GM23338 (cell line): ENCODE data around the gene SND1. TPM values are rescaled to one million over a fixed set of nuclear protein-coding genes. Genes with fewer than 3 reads are reported as not detected.

Experiments
- ATAC-seq: fragments of 200-7000 bp; cut with Tn5 transposase; 3 replicates; pipeline ENCODE4 v1.9.1; 2020
- DNase-seq: peaks from one replicate; pipeline ENCODE4 v3.0.0-alpha.2; 2015; ENCODE audit warnings: low spot score
- H2AFZ ChIP-seq: fragments of 200-600 bp; sonication (generic); 2 replicates; pipeline ENCODE4 v1.8.0; 2016; ENCODE audit warnings: antibody characterized with exemption, mild to moderate bottlenecking, moderate library complexity
- H3F3A ChIP-seq: fragments of 200-600 bp; sonication (generic); replicated peaks from 2 replicates; pipeline ENCODE4 v1.8.0; 2017; ENCODE audit warnings: antibody characterized with exemption, mixed run types, low read depth
- H3K27ac ChIP-seq: fragments of 200-600 bp; sonication (generic); 2 replicates; pipeline ENCODE4 v1.6.1; 2016; ENCODE audit warnings: low read depth
- H3K27me3 ChIP-seq: fragments of 200-600 bp; sonication (generic); 2 replicates; pipeline ENCODE4 v1.8.0; 2016; ENCODE audit warnings: mild to moderate bottlenecking, mixed run types, moderate library complexity; ENCODE audit not compliant: insufficient read depth
- H3K36me3 ChIP-seq: fragments of 200-600 bp; sonication (generic); 2 replicates; pipeline ENCODE4 v1.8.0; 2016; ENCODE audit warnings: mild to moderate bottlenecking; ENCODE audit not compliant: insufficient read depth
- H3K4me1 ChIP-seq: fragments of 200-600 bp; sonication (generic); 2 replicates; pipeline ENCODE4 v1.8.0; 2016; ENCODE audit warnings: mild to moderate bottlenecking, moderate library complexity; ENCODE audit not compliant: insufficient read depth
- H3K4me2 ChIP-seq: fragments of 200-600 bp; sonication (generic); 2 replicates; pipeline ENCODE4 v1.7.1; 2017; ENCODE audit warnings: mixed run types
- H3K4me3 ChIP-seq: fragments of 200-600 bp; sonication (generic); 2 replicates; pipeline ENCODE4 v1.6.1; 2016; ENCODE audit warnings: mixed run types
- H3K79me2 ChIP-seq: fragments of 200-600 bp; sonication (generic); replicated peaks from 2 replicates; pipeline ENCODE4 v1.8.0; 2017; ENCODE audit warnings: mild to moderate bottlenecking; ENCODE audit not compliant: insufficient read depth
- H3K9me2 ChIP-seq: fragments of 200-600 bp; sonication (generic); 2 replicates; pipeline ENCODE4 v1.8.0; 2017; ENCODE audit not compliant: insufficient read depth
- H4K20me1 ChIP-seq: fragments of 200-600 bp; sonication (generic); replicated peaks from 2 replicates; pipeline ENCODE4 v1.8.0; 2017; ENCODE audit warnings: mild to moderate bottlenecking; ENCODE audit not compliant: insufficient read depth
- H3K27ac Mint-ChIP-seq: 2 replicates; pipeline ENCODE4 v1.8.0; 2020; ENCODE audit warnings: inconsistent platforms, mild to moderate bottlenecking, moderate library complexity, mixed read lengths
- H3K27me3 Mint-ChIP-seq: 3 replicates; pipeline ENCODE4 v1.8.0; 2022; ENCODE audit warnings: low read depth, mild to moderate bottlenecking, moderate library complexity, mixed read lengths, inconsistent platforms; ENCODE audit not compliant: insufficient read depth, poor library complexity
- H3K36me3 Mint-ChIP-seq: 3 replicates; pipeline ENCODE4 v1.8.0; 2021; ENCODE audit warnings: low read depth, mild to moderate bottlenecking, inconsistent platforms, moderate library complexity, mixed read lengths
- H3K4me1 Mint-ChIP-seq: 3 replicates; pipeline ENCODE4 v1.8.0; 2020; ENCODE audit warnings: mild to moderate bottlenecking, inconsistent platforms, mixed read lengths
- H3K4me3 Mint-ChIP-seq: 3 replicates; pipeline ENCODE4 v1.8.0; 2021; ENCODE audit warnings: moderate library complexity, mild to moderate bottlenecking, inconsistent platforms, mixed read lengths
- H3K9me3 Mint-ChIP-seq: 3 replicates; pipeline ENCODE4 v1.8.0; 2020; ENCODE audit warnings: moderate library complexity, mild to moderate bottlenecking, inconsistent platforms, mixed read lengths
- EZH2phosphoT487 ChIP-seq: fragments of 200-600 bp; sonication (generic); IDR thresholded peaks from one replicate; pipeline ENCODE4 v1.8.1; 2018; ENCODE audit warnings: antibody characterized with exemption; ENCODE audit not compliant: unreplicated experiment
- JUNB ChIP-seq: IDR thresholded peaks from one replicate; pipeline ENCODE4 v1.6.1; 2016; ENCODE audit warnings: antibody characterized with exemption; ENCODE audit not compliant: unreplicated experiment
- NANOG ChIP-seq: IDR thresholded peaks from 2 replicates; pipeline ENCODE4 v1.6.1; 2016; ENCODE audit warnings: antibody characterized with exemption, borderline replicate concordance
- POLR2AphosphoS5 ChIP-seq: IDR thresholded peaks from 2 replicates; pipeline ENCODE4 v1.6.1; 2016; ENCODE audit warnings: antibody characterized with exemption, low read depth
- REST ChIP-seq: IDR thresholded peaks from one replicate; pipeline ENCODE4 v1.6.1; 2018; ENCODE audit warnings: antibody characterized with exemption; ENCODE audit not compliant: unreplicated experiment
- ZNF114 ChIP-seq: fragments of 250-450 bp; sonication (Bioruptor Pico); IDR thresholded peaks from 2 replicates; pipeline ENCODE4 v1.5.0; 2020; ENCODE audit warnings: mild to moderate bottlenecking, moderate library complexity
- ZNF331 ChIP-seq: fragments of 250-450 bp; sonication (Bioruptor Pico); IDR thresholded peaks from 2 replicates; pipeline ENCODE4 v1.5.0; 2020; ENCODE audit warnings: low read depth, mild to moderate bottlenecking, moderate library complexity
- polyA plus RNA-seq: library from polyadenylated mRNA; unstranded; fragments of >200 nt; fragmentation: Nextera tagmentation; extraction: Ambion mirVana; gene quantifications from 2 replicates; pipeline ENCODE4 v1.2.1, GENCODE V29; 2016
- total RNA-seq: library from RNA; depleted of rRNA; stranded (reverse); fragments of >200 nt; shearing (Covaris generic); gene quantifications from 2 replicates; pipeline ENCODE4 v1.2.3, GENCODE V29; 2014
- TF ChIP-seq, protein P1 (sequence below): fragments of 250-450 bp; sonication (Bioruptor Pico); IDR thresholded peaks from 2 replicates; pipeline ENCODE4 v1.5.0; 2020; ENCODE audit warnings: mild to moderate bottlenecking, moderate library complexity
- TF ChIP-seq, protein P2 (sequence below), 2 experiments: fragments of 200-600 bp in 1 of 2; sonication (generic) in 1 of 2; conservative IDR thresholded peaks; 2 replicates each; pipeline versions ENCODE4 v1.5.1 to v1.6.1; 2016 to 2017; ENCODE audit warnings: antibody characterized with exemption in 2 of 2, low read depth in 2 of 2, mild to moderate bottlenecking in 2 of 2, moderate library complexity in 1 of 2

The SND1 gene
- total and polyA plus RNA-seq, 2 experiments from 2014 or later: 107 to 254 TPM

DNA sequence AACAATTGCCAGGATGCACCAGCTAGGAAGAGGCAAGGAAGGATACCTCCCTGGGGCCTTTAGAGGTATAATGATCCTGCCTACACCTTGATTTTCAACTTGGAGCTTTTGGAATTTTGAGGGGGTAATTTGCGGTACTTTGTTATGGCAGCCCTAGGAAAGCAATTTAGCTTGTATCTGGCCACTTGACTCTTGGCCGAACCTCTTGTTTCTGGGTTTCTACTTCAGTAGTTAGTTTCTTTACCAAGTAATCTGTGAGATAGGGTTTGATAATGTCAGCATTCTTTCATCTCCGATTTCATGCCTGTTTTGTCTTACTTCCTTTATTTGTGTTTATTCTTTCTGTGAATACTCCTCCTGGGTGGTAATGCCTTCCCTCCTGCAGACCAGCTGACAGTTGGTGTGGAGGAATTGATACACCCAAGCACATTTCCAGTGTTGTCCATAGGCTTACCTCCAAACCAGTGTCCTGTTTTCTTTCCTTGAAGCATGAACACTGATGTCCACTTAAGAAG lies 163.7 kb downstream of the SND1 start:
- peaks cover 79% of the 10 kb centered on the region for H3K4me1 Mint-ChIP-seq
- DNase-seq: no peak
- Histone ChIP-seq H3K4me1 (peaks cover 61% of the 10 kb centered on the region), H3K27ac (no peak overlapping the region), H3K27me3 (no peaks in the 10 kb centered on the region), H3F3A (no peaks in the 10 kb centered on the region), H4K20me1 (peaks cover 43% of the 10 kb centered on the region), H2AFZ (no peak overlapping the region), H3K79me2 (peaks cover 89% of the 10 kb centered on the region), H3K4me3 (no peak overlapping the region), H3K9me2 (no peaks in the 10 kb centered on the region), H3K4me2 (peak overlapping the region; percentile 38; the same call in 1 of the 2 replicates), H3K36me3 (no peaks in the 10 kb centered on the region)
- H3K9me3 Mint-ChIP-seq: no peaks in the 10 kb centered on the region
- no peak overlapping the region for H3K4me3 Mint-ChIP-seq
- no peak for ATAC-seq
- H3K27ac Mint-ChIP-seq: no peak overlapping the region
- peaks cover 6% of the 10 kb centered on the region for H3K27me3 Mint-ChIP-seq
- TF ChIP-seq REST (no peak), ZNF331 (no peak)
- H3K36me3 Mint-ChIP-seq: no peaks in the 10 kb centered on the region

GRCh38 chr7:127816354-127817190 lies 164.6 kb downstream of the SND1 start:
- Mint-ChIP-seq H3K4me3 (no peak overlapping the region), H3K27me3 (peaks cover 10% of the 10 kb centered on the region), H3K36me3 (no peaks in the 10 kb centered on the region), H3K4me1 (peaks cover 79% of the 10 kb centered on the region), H3K9me3 (no peaks in the 10 kb centered on the region), H3K27ac (no peak overlapping the region)
- Histone ChIP-seq H2AFZ (no peak overlapping the region), H3F3A (no peaks in the 10 kb centered on the region), H3K36me3 (no peaks in the 10 kb centered on the region), H3K27me3 (no peaks in the 10 kb centered on the region), H3K9me2 (no peaks in the 10 kb centered on the region), H3K4me3 (no peak overlapping the region), H3K79me2 (peaks cover 87% of the 10 kb centered on the region), H3K27ac (no peak overlapping the region), H3K4me1 (peaks cover 61% of the 10 kb centered on the region), H3K4me2 (no peak overlapping the region), H4K20me1 (peaks cover 49% of the 10 kb centered on the region)
- ATAC-seq (no peak), DNase-seq (no peak)
- TF ChIP-seq, protein P1, sequence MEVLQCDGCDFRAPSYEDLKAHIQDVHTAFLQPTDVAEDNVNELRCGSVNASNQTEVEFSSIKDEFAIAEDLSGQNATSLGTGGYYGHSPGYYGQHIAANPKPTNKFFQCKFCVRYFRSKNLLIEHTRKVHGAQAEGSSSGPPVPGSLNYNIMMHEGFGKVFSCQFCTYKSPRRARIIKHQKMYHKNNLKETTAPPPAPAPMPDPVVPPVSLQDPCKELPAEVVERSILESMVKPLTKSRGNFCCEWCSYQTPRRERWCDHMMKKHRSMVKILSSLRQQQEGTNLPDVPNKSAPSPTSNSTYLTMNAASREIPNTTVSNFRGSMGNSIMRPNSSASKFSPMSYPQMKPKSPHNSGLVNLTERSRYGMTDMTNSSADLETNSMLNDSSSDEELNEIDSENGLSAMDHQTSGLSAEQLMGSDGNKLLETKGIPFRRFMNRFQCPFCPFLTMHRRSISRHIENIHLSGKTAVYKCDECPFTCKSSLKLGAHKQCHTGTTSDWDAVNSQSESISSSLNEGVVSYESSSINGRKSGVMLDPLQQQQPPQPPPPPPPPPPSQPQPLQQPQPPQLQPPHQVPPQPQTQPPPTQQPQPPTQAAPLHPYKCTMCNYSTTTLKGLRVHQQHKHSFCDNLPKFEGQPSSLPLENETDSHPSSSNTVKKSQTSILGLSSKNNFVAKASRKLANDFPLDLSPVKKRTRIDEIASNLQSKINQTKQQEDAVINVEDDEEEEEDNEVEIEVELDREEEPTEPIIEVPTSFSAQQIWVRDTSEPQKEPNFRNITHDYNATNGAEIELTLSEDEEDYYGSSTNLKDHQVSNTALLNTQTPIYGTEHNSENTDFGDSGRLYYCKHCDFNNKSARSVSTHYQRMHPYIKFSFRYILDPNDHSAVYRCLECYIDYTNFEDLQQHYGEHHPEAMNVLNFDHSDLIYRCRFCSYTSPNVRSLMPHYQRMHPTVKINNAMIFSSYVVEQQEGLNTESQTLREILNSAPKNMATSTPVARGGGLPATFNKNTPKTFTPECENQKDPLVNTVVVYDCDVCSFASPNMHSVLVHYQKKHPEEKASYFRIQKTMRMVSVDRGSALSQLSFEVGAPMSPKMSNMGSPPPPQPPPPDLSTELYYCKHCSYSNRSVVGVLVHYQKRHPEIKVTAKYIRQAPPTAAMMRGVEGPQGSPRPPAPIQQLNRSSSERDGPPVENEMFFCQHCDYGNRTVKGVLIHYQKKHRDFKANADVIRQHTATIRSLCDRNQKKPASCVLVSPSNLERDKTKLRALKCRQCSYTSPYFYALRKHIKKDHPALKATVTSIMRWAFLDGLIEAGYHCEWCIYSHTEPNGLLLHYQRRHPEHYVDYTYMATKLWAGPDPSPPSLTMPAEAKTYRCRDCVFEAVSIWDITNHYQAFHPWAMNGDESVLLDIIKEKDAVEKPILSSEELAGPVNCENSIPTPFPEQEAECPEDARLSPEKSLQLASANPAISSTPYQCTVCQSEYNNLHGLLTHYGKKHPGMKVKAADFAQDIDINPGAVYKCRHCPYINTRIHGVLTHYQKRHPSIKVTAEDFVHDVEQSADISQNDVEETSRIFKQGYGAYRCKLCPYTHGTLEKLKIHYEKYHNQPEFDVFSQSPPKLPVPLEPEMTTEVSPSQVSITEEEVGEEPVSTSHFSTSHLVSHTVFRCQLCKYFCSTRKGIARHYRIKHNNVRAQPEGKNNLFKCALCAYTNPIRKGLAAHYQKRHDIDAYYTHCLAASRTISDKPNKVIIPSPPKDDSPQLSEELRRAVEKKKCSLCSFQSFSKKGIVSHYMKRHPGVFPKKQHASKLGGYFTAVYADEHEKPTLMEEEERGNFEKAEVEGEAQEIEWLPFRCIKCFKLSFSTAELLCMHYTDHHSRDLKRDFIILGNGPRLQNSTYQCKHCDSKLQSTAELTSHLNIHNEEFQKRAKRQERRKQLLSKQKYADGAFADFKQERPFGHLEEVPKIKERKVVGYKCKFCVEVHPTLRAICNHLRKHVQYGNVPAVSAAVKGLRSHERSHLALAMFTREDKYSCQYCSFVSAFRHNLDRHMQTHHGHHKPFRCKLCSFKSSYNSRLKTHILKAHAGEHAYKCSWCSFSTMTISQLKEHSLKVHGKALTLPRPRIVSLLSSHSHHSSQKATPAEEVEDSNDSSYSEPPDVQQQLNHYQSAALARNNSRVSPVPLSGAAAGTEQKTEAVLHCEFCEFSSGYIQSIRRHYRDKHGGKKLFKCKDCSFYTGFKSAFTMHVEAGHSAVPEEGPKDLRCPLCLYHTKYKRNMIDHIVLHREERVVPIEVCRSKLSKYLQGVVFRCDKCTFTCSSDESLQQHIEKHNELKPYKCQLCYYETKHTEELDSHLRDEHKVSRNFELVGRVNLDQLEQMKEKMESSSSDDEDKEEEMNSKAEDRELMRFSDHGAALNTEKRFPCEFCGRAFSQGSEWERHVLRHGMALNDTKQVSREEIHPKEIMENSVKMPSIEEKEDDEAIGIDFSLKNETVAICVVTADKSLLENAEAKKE (CRISPR knock-in tag): no peak
- no peak for TF ChIP-seq JUNB
- TF ChIP-seq POLR2AphosphoS5: no peak
- TF ChIP-seq ZNF114 (CRISPR knock-in tag): no peak
- no peak for TF ChIP-seq ZNF331
- TF ChIP-seq, protein P2, sequence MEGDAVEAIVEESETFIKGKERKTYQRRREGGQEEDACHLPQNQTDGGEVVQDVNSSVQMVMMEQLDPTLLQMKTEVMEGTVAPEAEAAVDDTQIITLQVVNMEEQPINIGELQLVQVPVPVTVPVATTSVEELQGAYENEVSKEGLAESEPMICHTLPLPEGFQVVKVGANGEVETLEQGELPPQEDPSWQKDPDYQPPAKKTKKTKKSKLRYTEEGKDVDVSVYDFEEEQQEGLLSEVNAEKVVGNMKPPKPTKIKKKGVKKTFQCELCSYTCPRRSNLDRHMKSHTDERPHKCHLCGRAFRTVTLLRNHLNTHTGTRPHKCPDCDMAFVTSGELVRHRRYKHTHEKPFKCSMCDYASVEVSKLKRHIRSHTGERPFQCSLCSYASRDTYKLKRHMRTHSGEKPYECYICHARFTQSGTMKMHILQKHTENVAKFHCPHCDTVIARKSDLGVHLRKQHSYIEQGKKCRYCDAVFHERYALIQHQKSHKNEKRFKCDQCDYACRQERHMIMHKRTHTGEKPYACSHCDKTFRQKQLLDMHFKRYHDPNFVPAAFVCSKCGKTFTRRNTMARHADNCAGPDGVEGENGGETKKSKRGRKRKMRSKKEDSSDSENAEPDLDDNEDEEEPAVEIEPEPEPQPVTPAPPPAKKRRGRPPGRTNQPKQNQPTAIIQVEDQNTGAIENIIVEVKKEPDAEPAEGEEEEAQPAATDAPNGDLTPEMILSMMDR (conservative IDR thresholded peaks at IDR 0.05; ENCODE audit: low read depth in 2 of 2): no peak
- TF ChIP-seq NANOG: no peak
- TF ChIP-seq EZH2phosphoT487: no peak
